KOPT-K1 (cell line): Measurements from ENCODE around the gene TMEM132D.

Experiments used
- H3K27ac ChIP-seq: fragments of 200-600 bp; sonication (generic); 2 replicates; pipeline ENCODE4 v1.5.1; 2016; ENCODE audit warnings: antibody characterized with exemption, mild to moderate bottlenecking, low read depth, low read length; ENCODE audit not compliant: poor library complexity, severe bottlenecking
- H3K36me3 ChIP-seq: fragments of 200-600 bp; sonication (generic); 2 replicates; pipeline ENCODE4 v1.5.1; 2017; ENCODE audit warnings: antibody characterized with exemption, mild to moderate bottlenecking, low read length, moderate library complexity; ENCODE audit not compliant: insufficient read depth
- H3K9me3 ChIP-seq: fragments of 200-600 bp; sonication (generic); 2 replicates; pipeline ENCODE4 v1.5.1; 2017; ENCODE audit warnings: antibody characterized with exemption, low read length, mild to moderate bottlenecking; ENCODE audit not compliant: insufficient read depth, poor library complexity, severe bottlenecking

TMEM132D gene

GRCh38 chr12:129025055-129025454 lies 878.8 kb downstream of the TMEM132D start:
- no peak overlapping the region for H3K27ac ChIP-seq
- no peaks in the 10 kb centered on the region for H3K36me3 ChIP-seq
- H3K9me3 ChIP-seq = peaks cover 4% of the 10 kb centered on the region
